Smooth muscle cell of the pulmonary artery (primary cell): ENCODE measurements around the gene LRRC15. TPM values are rescaled to one million over a fixed set of nuclear protein-coding genes. Genes with fewer than 3 reads are reported as not detected.

Experiments
- total RNA-seq: library from RNA; depleted of rRNA; stranded (reverse); fragments of >200 nt; gene quantifications from 2 replicates; pipeline ENCODE4 v1.2.3, GENCODE V29; 2014

LRRC15 gene
- total RNA-seq, result 3.8 and 4.2 TPM in 2 replicates

DNA sequence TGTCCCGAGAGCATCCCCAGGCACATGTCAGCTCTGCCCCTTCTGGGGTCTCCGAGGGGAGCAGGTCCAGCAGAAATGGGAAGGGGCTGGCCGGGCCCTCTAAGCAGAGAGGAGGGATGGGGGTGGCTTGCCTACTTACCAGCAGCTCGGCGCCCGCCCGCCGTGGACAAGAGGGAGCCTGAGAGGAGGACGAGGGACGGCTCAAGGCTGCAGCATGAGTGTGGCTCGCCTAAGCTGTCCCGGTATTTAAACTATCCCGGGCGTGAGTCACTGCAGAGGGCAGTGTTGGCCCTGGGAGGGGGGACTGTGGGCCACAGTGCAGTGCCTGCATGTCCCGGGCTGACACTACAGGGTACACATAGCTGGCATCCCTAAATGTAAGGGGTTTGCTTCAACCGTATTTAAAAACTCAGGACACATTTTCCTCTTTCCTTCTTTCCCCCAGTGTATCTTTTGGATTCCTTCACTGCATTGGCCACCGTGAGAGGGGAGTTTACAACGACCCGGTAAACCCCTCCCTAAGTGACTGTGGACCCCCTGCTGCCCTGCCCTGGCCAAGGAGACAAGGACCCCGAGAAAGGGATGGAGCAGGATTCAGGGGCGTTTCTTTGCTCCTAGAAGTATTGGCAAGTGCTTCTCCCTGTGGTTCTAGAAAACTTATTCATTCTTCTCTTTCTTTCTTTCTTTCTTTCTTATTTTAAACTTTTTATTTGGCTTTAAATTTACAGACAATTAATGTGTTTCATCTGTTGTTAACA, at the start of gene LRRC15:
Gene LRRC15 (minus strand): TSS at position 222 of the 758 bp plus-strand sequence. CDS start 8,700 bp downstream, outside the sequence.

DNA sequence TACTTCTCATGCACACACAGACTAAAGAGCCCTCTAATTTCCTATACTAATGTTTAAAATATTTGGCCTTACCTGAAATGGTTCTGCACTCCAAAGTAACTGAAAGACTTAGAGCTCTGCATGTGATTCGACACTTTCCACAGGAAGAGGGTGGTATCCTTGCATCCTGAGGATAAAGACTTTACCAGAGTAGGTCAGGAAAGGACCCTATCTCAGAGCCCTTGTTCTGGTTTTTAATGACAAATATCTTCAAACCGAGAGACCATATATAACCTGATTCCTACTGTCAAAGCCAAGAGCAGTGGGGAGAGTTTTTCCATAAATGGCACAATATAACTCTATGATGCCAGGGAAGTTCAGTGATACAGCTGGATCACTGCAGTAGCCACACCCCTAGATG, 29.6 kb upstream of the LRRC15 start, which contains the start of gene GP5:
Gene GP5 (minus strand): TSS at position 101 of the 400 bp plus-strand sequence. CDS start 984 bp downstream, outside the sequence.

DNA sequence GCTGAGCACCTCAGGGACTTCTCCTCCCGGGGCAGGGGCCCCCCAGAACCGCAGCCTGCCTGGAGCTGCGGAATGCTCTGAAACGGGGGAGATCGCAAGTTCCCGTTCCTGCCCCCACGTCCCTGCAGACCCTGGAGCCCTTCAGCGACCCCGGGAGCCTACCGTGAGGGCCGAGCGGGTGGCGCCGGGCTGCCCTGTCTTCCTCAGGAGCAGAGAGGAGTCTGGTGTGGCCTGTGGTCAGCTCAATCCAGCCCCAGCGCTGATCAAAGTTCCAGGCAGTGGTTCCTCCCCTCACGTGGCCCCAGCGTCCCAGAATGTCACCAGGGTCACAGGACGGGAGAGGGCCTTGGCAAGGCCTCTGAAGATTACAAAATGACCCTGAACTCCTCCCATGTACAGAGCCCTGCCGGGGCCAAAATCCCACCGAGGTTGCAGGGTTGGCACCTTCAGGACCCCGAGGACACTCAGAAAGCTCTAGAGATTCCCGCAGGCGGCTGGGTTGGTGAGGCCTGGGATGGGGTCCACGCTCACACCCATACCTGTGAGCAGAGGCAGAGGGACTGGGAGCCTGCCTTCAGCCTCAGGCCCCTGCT, 18.4 kb downstream of the LRRC15 start, which contains the start of gene CPN2:
Gene CPN2 (minus strand): TSS at position 249 of the 593 bp plus-strand sequence. CDS start 8,626 bp downstream, outside the sequence.

Other genes starting within 250 kb of the LRRC15 start
- 2.8 and 7.9 TPM in 2 replicates for gene HES1, start 233.6 kb downstream of the LRRC15 start, total RNA-seq
- gene CPN2, start 18.4 kb downstream of the LRRC15 start, total RNA-seq, result not detected in 2 replicates
- gene GP5, start 29.5 kb upstream of the LRRC15 start, total RNA-seq, result 0.33 and 0.69 TPM in 2 replicates
- 808 and 913 TPM in 2 replicates for gene ATP13A3, start 117.3 kb upstream of the LRRC15 start, total RNA-seq